ENCODE measurements around the gene ERN1.

ERN1 gene

DNA sequence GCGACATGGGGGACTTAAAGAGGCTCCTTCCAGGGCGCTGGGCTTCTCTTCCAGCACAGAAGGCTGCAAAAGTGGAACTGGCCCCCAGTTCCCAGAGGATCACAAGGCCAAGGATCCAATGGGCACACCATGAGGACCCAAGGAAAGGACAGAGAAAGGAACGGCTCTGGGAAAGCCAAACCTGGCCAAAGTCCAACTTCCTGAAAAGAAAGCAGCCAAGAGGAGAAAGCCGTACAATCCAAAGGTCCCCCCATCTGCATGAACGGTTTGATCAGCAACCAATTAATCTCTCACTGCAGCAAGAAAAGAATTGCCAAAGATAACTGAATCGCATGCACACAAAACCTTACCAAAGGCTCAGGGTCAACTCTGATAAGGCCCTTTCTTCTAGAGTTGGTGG, 89.7 kb downstream of the ERN1 start:
- DNase-seq (ENCODE audit: low read depth), result no peak
- TF ChIP-seq CTCF (IDR thresholded peaks at IDR 0.05; ENCODE audit: control insufficient read depth, insufficient read depth, low read depth, low read length, missing control alignments), result no peak
- no peak overlapping the region for H3K4me3 ChIP-seq (ENCODE audit: control insufficient read depth, low read depth, low read length)

DNA sequence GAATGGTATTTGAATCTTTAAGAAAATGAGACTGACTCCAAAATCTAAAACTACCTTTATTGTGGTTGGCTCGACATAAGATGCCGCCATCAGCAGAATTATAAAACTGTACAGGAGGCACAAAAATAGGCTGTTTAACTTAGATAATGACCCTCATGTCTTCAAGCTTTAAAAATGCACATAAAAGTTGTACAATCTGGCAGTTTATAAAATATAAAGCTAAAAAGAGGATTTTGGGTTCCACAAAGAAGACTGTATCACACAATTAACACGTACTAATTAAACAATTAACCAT, 90.9 kb downstream of the ERN1 start:
- no peak for TF ChIP-seq CTCF (IDR thresholded peaks at IDR 0.05; ENCODE audit: control insufficient read depth, insufficient read depth, low read depth, low read length, missing control alignments)
- no peak for DNase-seq (ENCODE audit: low read depth)
- H3K4me3 ChIP-seq (ENCODE audit: control insufficient read depth, low read depth, low read length), result no peak overlapping the region

- TF ChIP-seq CTCF (IDR thresholded peaks at IDR 0.05; ENCODE audit: control insufficient read depth, insufficient read depth, low read depth, low read length, missing control alignments), result no peak
- H3K4me3 ChIP-seq (ENCODE audit: control insufficient read depth, low read depth, low read length), result no peak overlapping the region
- DNase-seq (ENCODE audit: low read depth), result no peak
Measured at GRCh38 chr17:64038331-64039105, 91.4 kb downstream of the ERN1 start.

DNA sequence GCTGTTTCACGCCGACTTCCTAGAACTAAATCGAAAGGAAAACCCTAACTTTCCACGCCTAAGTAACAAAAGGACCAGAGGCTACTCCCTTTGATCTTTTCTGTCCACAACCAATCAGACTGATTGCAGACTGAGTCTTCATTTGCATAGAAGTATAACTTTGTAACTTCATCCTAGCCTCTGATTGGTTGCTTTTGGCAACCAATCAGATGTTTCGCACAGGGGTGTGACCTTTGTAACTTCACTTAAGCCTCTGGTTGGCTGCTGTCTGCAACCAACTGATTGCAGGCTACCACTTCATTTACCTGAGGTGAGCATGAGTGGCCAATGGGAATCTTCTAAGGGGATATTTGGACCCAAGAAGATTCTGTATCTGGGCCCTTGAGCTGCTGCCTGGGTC, 92.1 kb downstream of the ERN1 start:
- no peak for TF ChIP-seq CTCF (IDR thresholded peaks at IDR 0.05; ENCODE audit: control insufficient read depth, insufficient read depth, low read depth, low read length, missing control alignments)
- H3K4me3 ChIP-seq (ENCODE audit: control insufficient read depth, low read depth, low read length), result no peak overlapping the region
- DNase-seq (ENCODE audit: low read depth), result no peak

GRCh38 chr17:64037180-64037579, 92.8 kb downstream of the ERN1 start:
- TF ChIP-seq CTCF (IDR thresholded peaks at IDR 0.05; ENCODE audit: control insufficient read depth, insufficient read depth, low read depth, low read length, missing control alignments), result no peak

DNA sequence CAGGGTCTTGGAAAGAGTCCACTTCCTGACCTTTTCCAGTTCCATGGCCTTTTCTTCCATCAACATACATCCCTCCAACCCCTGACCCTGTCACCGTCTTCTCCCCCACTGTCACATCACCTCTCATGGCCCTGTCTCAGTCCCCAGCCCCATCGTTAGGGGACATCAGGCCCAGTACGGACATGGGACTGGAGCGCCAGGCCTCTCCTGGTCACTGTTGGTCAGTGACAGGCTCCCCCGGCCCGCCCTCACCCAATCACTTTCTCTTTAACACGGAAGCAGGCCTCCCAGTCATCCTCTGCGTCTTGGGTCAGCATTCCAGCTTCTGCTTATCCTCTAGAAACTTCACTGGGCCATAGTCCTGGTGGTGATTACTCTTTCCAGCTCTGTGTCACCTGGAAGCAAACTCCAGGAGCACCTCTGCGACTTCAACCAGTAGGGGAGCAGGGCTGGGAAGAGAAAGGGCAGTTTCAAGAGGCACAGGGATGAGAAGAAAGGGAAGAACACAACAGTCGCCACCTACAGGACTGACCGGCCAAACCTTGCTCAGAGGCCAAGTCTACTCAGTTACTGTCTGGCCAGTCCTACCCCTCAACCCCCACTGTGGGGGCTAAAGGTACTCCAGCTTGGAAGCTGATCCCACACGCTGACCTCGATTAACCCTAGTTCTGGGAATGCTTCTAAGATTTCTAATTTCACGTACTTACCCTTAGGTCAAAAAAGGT, 93.6 kb downstream of the ERN1 start:
- no peak overlapping the region for H3K4me3 ChIP-seq (ENCODE audit: control insufficient read depth, low read depth, low read length)
- TF ChIP-seq CTCF (IDR thresholded peaks at IDR 0.05; ENCODE audit: control insufficient read depth, insufficient read depth, low read depth, low read length, missing control alignments), result no peak
- DNase-seq (ENCODE audit: low read depth), result no peak

More at GRCh38 chr17:64037180-64037579, 92.8 kb downstream of the ERN1 start:
- no peak for DNase-seq (ENCODE audit: low read depth)
- H3K4me3 ChIP-seq (ENCODE audit: control insufficient read depth, low read depth, low read length), result no peak overlapping the region
